ENCODE measurements around the gene ATXN7L1.

GRCh38 chr7:105782391-105783042 lies 93.9 kb downstream of the ATXN7L1 start:
- no peak for TF ChIP-seq GATA2 (IDR thresholded peaks at IDR 0.05; ENCODE audit: low read depth, low read length)
- TF ChIP-seq GATA3 (IDR thresholded peaks at IDR 0.05; ENCODE audit: low read depth, low read length): no peak

Measured in SH-SY5Y (cell line).